ENCODE data around the gene MICAL2.

MICAL2 gene

DNA sequence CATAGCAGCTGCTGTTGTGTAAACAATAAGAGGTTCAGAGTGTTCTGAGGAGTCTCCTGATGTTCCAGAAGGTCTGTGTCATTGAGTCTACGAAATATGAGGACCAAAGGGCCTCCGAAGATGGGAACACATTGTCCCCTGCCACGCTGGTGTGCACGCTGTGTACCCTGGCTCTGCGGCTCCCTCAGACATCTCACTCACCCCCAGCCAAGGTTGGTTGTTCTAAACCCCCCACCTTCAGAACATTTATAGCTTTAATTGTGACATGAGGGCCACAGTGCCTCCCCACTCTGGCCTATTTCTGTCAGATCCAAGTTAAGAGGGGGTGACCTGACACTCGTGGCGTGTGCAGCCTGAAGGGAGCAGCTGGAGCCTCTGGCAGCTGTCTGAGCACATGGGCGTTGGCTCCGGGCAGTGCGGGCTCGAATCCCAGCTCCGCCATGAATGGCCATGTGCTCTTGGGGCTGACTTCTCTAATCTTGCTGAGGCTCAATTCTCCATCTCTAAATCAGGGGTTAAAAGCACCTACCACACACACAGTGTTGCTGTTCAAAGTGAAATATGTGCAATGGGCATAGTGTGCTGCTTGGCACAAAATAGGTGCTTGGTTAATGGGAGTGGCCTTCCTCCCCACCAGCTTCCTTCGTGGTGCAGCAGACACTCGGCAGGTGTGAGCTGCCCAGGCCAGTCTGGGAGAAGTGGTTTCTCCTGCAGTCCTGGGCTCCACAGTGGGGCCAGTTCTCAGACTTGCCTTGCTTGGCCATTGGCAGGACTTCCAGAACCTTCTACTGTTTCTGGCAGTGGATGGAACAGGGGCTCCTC is 39.7 kb upstream of the MICAL2 start:
- Histone ChIP-seq H3K79me2 (ENCODE audit: control insufficient read depth, insufficient read depth, low read length, unreplicated experiment) (peaks cover 3% of the 10 kb centered on the region), H3K27ac (ENCODE audit: low read depth, low read length) (peak overlapping the region; percentile 11; the same call in 1 of the 2 replicates), H3K36me3 (ENCODE audit: insufficient read depth, low read length) (no peaks in the 10 kb centered on the region), H2AFZ (ENCODE audit: low read length, unreplicated experiment) (no peak overlapping the region), H3K4me1 (ENCODE audit: control insufficient read depth, insufficient read depth, low read length, unreplicated experiment) (peaks cover 39% of the 10 kb centered on the region), H3K27me3 (ENCODE audit: insufficient read depth, low read length) (no peaks in the 10 kb centered on the region), H3K4me3 (ENCODE audit: low read depth, low read length) (no peak overlapping the region)

DNA sequence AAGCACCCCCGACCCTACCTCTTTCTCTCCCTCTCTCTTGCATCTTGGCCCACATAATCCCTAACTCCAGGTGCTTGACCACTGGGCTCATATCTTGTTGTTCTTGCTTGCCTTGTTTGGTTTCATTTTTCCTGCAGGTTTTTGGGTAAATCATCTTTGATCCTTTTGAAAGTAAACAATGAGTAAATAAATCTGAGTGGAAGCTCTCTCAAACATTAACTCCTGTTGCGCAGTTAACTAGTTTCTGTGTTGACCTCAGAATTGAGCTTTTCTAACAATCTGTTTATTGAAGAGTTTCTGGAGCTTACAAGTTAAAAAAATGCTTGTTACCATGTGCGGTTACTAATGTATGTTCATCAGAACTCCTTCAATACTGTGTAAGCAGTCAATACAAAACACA is 38.8 kb upstream of the MICAL2 start:
- no peak overlapping the region for H3K4me3 ChIP-seq (ENCODE audit: low read depth, low read length)
- H3K4me1 ChIP-seq (ENCODE audit: control insufficient read depth, insufficient read depth, low read length, unreplicated experiment) = peaks cover 36% of the 10 kb centered on the region
- H3K27me3 ChIP-seq (ENCODE audit: insufficient read depth, low read length) = no peaks in the 10 kb centered on the region
- H2AFZ ChIP-seq (ENCODE audit: low read length, unreplicated experiment) = no peak overlapping the region
- H3K27ac ChIP-seq (ENCODE audit: low read depth, low read length) = no peak overlapping the region
- no peaks in the 10 kb centered on the region for H3K36me3 ChIP-seq (ENCODE audit: insufficient read depth, low read length)
- H3K79me2 ChIP-seq (ENCODE audit: control insufficient read depth, insufficient read depth, low read length, unreplicated experiment) = peaks cover 3% of the 10 kb centered on the region

DNA sequence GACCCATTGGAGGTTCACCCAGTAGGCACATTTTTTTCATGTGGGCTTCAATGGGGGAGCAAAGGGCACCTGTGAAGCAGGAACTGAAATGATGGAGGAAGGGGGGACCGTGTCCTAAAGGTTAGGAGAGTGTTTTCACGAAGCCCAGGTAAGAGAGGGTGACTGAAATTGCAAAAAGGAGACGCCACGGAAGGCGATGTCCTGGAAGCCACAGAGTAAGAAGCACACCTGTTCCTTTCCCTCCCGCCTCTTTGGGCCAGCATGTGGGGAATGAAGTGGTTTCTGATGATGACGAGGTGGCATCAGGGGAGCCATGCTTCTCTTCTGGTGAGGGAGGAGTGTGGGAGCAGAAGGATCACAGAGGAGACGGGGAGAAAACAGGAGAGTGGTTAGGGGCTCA is 37.0 kb upstream of the MICAL2 start:
- Histone ChIP-seq H2AFZ (ENCODE audit: low read length, unreplicated experiment) (no peak overlapping the region), H3K79me2 (ENCODE audit: control insufficient read depth, insufficient read depth, low read length, unreplicated experiment) (peaks cover 3% of the 10 kb centered on the region), H3K27ac (ENCODE audit: low read depth, low read length) (0 out of 2 replicates have a peak overlapping the region, but pooled peaks have one; percentile 99), H3K4me1 (ENCODE audit: control insufficient read depth, insufficient read depth, low read length, unreplicated experiment) (peaks cover 39% of the 10 kb centered on the region), H3K27me3 (ENCODE audit: insufficient read depth, low read length) (no peaks in the 10 kb centered on the region), H3K36me3 (ENCODE audit: insufficient read depth, low read length) (no peaks in the 10 kb centered on the region), H3K4me3 (ENCODE audit: low read depth, low read length) (no peak overlapping the region)

DNA sequence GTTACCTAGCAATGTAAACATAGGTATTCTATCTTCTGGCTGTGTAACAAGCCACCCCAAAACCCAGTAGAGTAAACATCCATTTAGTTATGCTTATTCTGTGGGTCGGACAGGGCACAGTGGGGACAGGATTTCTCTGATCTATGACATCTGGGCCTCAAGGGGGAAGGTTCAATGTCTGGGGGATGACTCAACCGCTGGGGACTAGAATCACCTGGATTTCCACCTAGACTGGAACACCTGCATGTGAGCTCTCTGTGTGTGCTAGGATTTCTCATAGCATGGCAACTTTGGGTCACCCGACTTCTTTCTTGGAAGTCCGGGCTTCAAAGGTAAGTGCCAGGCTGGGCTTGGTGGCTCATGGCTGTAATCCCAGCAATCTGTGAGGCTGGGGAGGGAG is 36.5 kb upstream of the MICAL2 start:
- no peak overlapping the region for H2AFZ ChIP-seq (ENCODE audit: low read length, unreplicated experiment)
- no peak overlapping the region for H3K4me3 ChIP-seq (ENCODE audit: low read depth, low read length)
- peaks cover 3% of the 10 kb centered on the region for H3K79me2 ChIP-seq (ENCODE audit: control insufficient read depth, insufficient read depth, low read length, unreplicated experiment)
- H3K27me3 ChIP-seq (ENCODE audit: insufficient read depth, low read length) = no peaks in the 10 kb centered on the region
- H3K4me1 ChIP-seq (ENCODE audit: control insufficient read depth, insufficient read depth, low read length, unreplicated experiment) = peaks cover 39% of the 10 kb centered on the region
- peak overlapping the region; percentile 99; the same call in 1 of the 2 replicates for H3K27ac ChIP-seq (ENCODE audit: low read depth, low read length)
- H3K36me3 ChIP-seq (ENCODE audit: insufficient read depth, low read length) = no peaks in the 10 kb centered on the region

DNA sequence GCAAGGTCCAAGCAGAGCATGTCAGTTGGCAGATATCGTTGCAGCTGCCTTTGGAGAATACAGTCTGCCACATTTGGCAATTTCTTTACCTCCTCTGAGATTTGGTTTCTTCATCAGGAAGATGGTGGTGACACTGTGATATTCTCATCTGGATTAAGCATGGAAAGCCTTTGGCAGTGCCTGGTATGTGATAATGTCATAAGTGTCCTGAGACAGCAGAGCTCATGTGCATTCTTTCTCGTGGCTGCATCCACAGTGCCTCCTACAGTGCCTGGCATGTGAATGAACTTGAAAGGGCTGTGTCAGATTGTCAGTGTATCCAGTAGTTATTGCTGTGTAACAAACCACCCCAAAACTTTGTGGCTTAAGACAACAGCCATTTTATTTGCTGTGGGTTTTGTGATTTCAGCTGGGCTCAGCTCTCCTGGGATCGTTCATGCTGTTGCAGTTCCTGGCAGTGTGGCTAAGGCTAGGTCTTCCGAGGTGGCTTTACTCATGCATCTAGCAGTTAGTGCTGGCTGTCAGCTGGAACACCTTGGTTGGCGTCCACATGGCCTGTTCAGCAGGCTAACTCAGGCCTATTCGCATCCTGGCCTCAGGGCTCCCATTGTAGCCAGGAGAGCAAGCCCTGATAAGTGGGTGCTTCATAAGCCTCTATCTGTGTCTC is 35.7 kb upstream of the MICAL2 start:
- Histone ChIP-seq H3K27ac (ENCODE audit: low read depth, low read length) (peak overlapping the region; percentile 99), H3K79me2 (ENCODE audit: control insufficient read depth, insufficient read depth, low read length, unreplicated experiment) (peaks cover 3% of the 10 kb centered on the region), H3K27me3 (ENCODE audit: insufficient read depth, low read length) (no peaks in the 10 kb centered on the region), H2AFZ (ENCODE audit: low read length, unreplicated experiment) (no peak overlapping the region), H3K4me1 (ENCODE audit: control insufficient read depth, insufficient read depth, low read length, unreplicated experiment) (peaks cover 43% of the 10 kb centered on the region), H3K36me3 (ENCODE audit: insufficient read depth, low read length) (no peaks in the 10 kb centered on the region), H3K4me3 (ENCODE audit: low read depth, low read length) (no peak overlapping the region)

DNA sequence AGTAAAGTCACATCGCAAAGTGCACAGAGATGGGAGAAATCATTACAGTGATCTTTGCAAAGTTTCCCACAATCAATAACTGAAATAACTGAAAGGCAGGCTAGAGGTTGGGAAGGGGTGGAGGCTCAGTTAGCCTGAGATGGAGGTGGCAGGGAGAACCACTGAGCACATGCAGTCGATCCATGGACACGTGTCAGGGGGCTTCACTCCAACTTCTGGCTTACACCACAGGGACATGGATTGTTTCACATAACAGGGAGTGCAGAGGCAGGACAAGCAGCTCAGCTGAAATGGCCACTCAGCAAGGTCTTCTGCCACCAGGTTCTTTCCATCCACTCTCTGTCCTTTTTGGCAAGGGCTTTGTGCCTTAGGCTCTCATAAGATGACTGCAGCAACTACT is 35.1 kb upstream of the MICAL2 start:
- Histone ChIP-seq H3K36me3 (ENCODE audit: insufficient read depth, low read length) (no peaks in the 10 kb centered on the region), H3K79me2 (ENCODE audit: control insufficient read depth, insufficient read depth, low read length, unreplicated experiment) (peaks cover 3% of the 10 kb centered on the region), H3K4me3 (ENCODE audit: low read depth, low read length) (peak overlapping the region; percentile 37; the same call in 1 of the 2 replicates), H3K4me1 (ENCODE audit: control insufficient read depth, insufficient read depth, low read length, unreplicated experiment) (peaks cover 45% of the 10 kb centered on the region), H3K27ac (ENCODE audit: low read depth, low read length) (peak overlapping the region; percentile 99), H3K27me3 (ENCODE audit: insufficient read depth, low read length) (no peaks in the 10 kb centered on the region), H2AFZ (ENCODE audit: low read length, unreplicated experiment) (no peak overlapping the region)

DNA sequence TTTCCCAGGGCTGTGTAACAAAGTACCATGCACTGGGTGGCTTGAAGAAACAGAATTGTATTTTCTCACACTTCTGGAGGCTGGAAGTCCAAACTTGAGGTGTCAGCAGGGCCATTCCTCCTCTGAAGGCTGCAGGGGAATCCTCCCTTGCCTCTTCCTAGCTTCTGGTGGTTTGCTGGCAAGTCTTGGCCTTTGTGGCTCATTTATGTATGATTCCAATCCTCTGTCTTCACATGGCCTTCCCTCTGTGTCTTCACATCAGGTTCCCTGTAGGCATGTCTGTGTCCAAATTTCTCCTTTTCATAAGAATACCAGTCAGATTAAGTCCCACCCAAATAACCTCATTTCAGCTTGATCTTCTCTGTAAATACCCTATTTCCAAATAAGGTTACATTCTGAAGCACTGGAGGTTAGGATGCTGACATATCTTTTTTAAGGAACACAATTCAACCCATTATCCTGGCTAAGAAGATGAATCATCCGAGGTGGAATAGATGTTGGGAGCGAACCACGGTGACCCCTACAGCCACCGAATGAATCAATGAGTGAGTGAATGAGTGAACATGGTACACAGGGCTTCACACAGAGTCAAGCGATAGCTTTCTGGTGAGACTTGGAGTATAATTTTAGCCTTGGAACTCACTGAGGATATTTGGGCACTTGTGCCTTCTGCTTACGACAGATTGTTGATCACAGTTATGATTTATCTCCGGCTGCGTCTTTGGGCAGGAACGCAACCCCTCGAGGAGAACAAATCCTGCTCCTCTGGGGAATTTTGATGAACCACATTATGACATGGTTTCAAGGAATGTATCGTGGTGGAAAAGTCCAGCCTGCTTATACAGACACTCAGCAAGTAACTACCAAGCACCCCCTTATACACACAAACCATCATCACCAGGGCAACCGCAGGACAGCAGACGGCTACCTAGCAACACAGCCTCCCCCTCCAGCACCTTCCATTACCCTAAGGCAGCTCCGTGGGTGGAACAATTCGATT is 34.3 kb upstream of the MICAL2 start:
- Histone ChIP-seq H3K27ac (ENCODE audit: low read depth, low read length) (peak overlapping the region; percentile 99), H3K36me3 (ENCODE audit: insufficient read depth, low read length) (no peaks in the 10 kb centered on the region), H3K27me3 (ENCODE audit: insufficient read depth, low read length) (no peaks in the 10 kb centered on the region), H2AFZ (ENCODE audit: low read length, unreplicated experiment) (no peak overlapping the region), H3K4me3 (ENCODE audit: low read depth, low read length) (peak overlapping the region; percentile 48), H3K4me1 (ENCODE audit: control insufficient read depth, insufficient read depth, low read length, unreplicated experiment) (peaks cover 43% of the 10 kb centered on the region), H3K79me2 (ENCODE audit: control insufficient read depth, insufficient read depth, low read length, unreplicated experiment) (peaks cover 3% of the 10 kb centered on the region)

DNA sequence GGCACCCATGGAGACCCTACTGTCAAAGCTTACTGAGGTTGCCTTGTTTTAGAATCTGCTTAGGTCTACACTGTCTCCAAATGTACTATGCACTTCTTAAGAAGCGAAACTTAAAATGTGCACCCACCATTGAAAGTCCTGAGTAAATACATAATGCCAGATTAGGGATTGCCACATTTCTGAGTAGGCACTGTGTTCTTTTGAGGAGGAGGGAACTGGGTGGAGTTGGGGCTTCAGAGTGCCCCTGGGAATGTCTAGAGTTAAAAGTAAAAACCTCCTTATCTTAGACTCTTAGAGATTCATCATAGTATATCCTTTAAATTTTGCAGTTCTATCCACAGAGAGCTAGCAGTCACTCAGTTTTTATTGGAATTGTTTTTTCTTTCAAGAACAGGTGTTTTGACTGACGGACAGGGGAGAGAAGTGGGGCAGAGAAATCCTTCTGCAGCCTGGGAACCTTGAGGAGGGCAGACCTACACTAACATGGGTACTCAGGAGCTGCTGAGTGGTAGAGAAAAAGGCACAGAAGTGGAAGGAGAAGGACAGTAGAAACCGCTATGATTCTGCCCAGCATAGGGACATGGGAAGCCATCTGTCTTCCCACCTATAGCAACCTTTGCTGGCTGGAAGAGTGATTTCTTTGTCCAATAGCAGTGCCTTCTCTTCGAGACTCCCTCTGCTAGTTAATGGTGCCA is 33.4 kb upstream of the MICAL2 start:
- H3K27ac ChIP-seq (ENCODE audit: low read depth, low read length) = peak overlapping the region; percentile 99
- H3K79me2 ChIP-seq (ENCODE audit: control insufficient read depth, insufficient read depth, low read length, unreplicated experiment) = peaks cover 3% of the 10 kb centered on the region
- no peaks in the 10 kb centered on the region for H3K27me3 ChIP-seq (ENCODE audit: insufficient read depth, low read length)
- H3K36me3 ChIP-seq (ENCODE audit: insufficient read depth, low read length) = no peaks in the 10 kb centered on the region
- peak overlapping the region; percentile 48 for H3K4me3 ChIP-seq (ENCODE audit: low read depth, low read length)
- peaks cover 43% of the 10 kb centered on the region for H3K4me1 ChIP-seq (ENCODE audit: control insufficient read depth, insufficient read depth, low read length, unreplicated experiment)
- H2AFZ ChIP-seq (ENCODE audit: low read length, unreplicated experiment) = no peak overlapping the region

DNA sequence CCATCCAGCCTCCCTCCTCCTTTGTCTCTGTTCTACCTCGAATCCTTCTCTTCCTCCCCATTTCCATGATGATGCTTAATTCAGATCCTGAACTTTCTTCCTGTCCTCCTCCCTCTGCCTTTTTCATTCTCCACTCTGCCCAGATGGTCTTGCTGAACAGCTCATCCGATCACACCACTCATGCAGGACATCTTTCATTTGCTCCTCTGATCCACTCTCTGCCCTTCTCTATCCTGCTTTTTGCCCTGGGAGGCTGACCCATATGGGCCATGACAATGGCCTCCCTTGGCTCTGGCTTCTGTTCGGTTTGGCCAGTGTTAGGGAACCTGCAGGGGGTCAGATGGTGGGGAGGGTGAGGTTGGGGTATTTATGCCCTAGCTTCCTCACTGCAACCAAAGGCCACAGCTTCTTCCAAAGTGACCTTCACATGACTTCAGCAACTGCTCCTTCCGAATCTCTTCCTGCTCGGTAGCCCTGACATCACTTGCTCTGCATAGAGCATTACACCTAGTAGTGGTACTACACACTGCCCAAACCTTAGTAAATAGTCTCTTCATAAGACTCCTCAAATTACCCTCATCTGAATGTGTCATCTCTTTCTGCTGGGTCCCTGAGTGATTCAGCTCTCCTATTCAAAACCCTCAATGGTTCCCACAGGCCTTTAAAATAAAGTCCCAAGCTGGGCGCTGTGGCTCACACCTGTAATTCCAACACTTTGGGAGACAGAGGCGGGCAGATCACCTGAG is 32.7 kb upstream of the MICAL2 start:
- H3K27ac ChIP-seq (ENCODE audit: low read depth, low read length) = peak overlapping the region; percentile 99
- H3K4me3 ChIP-seq (ENCODE audit: low read depth, low read length) = no peak overlapping the region

More for the DNA sequence above, 32.7 kb upstream of the MICAL2 start:
- H3K79me2 ChIP-seq (ENCODE audit: control insufficient read depth, insufficient read depth, low read length, unreplicated experiment) = peaks cover 3% of the 10 kb centered on the region
- H3K4me1 ChIP-seq (ENCODE audit: control insufficient read depth, insufficient read depth, low read length, unreplicated experiment) = peaks cover 43% of the 10 kb centered on the region
- H3K27me3 ChIP-seq (ENCODE audit: insufficient read depth, low read length) = no peaks in the 10 kb centered on the region
- no peak overlapping the region for H2AFZ ChIP-seq (ENCODE audit: low read length, unreplicated experiment)
- no peaks in the 10 kb centered on the region for H3K36me3 ChIP-seq (ENCODE audit: insufficient read depth, low read length)
